K562 (cell line): Measurements from ENCODE around the gene GAP43. TPM values are rescaled to one million over a fixed set of nuclear protein-coding genes. Genes with fewer than 3 reads are reported as not detected.

Experiments used
- ATAC-seq: fragments of 200-7000 bp; cut with Tn5 transposase; 3 replicates; pipeline ENCODE4 v1.9.1; 2020; ENCODE audit warnings: moderate library complexity
- BruUV-seq: library from RNA; stranded (reverse); fragments of 400-500 nt; replicated peaks from 2 replicates; lab custom pipeline; 2021; lab: Mats Ljungman, UMichigan
- CTCF ChIA-PET: fragments of 300-600 bp; formaldehyde crosslinking; extraction: SDS; loops from one replicate; lab custom pipeline; 2021; ENCODE audit warnings: low intra/inter-chr PET ratio; lab: Yijun Ruan, JAX
- POLR2A ChIA-PET: fragments of 300-600, 350-650 bp; sonication (Branson Sonifier 250); formaldehyde crosslinking; extraction: SDS; loops from one replicate; lab custom pipeline; 2021; ENCODE audit warnings: antibody characterized with exemption, inconsistent platforms; lab: Yijun Ruan, JAX
- DNase-seq, 4 experiments: peaks; one replicate each; pipeline versions ENCODE4 v3.0.0 to v3.0.0-alpha.2; 2011 to 2018; ENCODE audit warnings: low spot score in 3 of 4, mixed read lengths in 3 of 4; ENCODE audit errors: extremely low read depth in 1 of 4
- FAIRE-seq: peaks from 2 replicates; lab custom pipeline; 2011; peaks lifted over from hg19 to GRCh38; lab: Jason Lieb, UNC
- H2AFZ ChIP-seq: 2 replicates; pipeline ENCODE4 v1.6.0; 2011; ENCODE audit warnings: low read depth, low read length, control low read depth, inconsistent platforms
- H3K27ac ChIP-seq: fragments of 200-600 bp; 3 replicates; pipeline ENCODE4 v1.8.0; 2011; ENCODE audit warnings: low read depth, mild to moderate bottlenecking, control low read depth, inconsistent platforms, low read length, moderate library complexity, mixed read lengths; ENCODE audit errors: extremely low read depth
- H3K27me3 ChIP-seq, 2 experiments: fragments of 300-600 bp in 1 of 2; 2 replicates in 1 of 2; 3 replicates in 1 of 2; pipeline versions ENCODE4 v1.6.0 to v1.8.0; 2011; ENCODE audit warnings: inconsistent platforms in 2 of 2, low read length in 2 of 2, mild to moderate bottlenecking in 1 of 2, mixed read lengths in 1 of 2, moderate library complexity in 1 of 2; ENCODE audit not compliant: control insufficient read depth in 2 of 2, insufficient read depth in 2 of 2
- H3K36me3 ChIP-seq: fragments of 300-600 bp; 3 replicates; pipeline ENCODE4 v1.8.0; 2011; ENCODE audit warnings: mild to moderate bottlenecking, low read length, inconsistent platforms; ENCODE audit not compliant: control insufficient read depth, insufficient read depth
- H3K4me1 ChIP-seq, 2 experiments: fragments of 200-600 bp in 1 of 2; replicated peaks in 1 of 2; 2 replicates in 1 of 2; 3 replicates in 1 of 2; pipeline versions ENCODE4 v1.5.1 to v1.8.0; 2011; ENCODE audit warnings: inconsistent platforms in 2 of 2, low read length in 2 of 2, mild to moderate bottlenecking in 1 of 2, mixed read lengths in 1 of 2, moderate library complexity in 1 of 2; ENCODE audit not compliant: control insufficient read depth in 2 of 2, insufficient read depth in 2 of 2
- H3K4me2 ChIP-seq: 2 replicates; pipeline ENCODE4 v1.6.1; 2011; ENCODE audit warnings: low read length, control low read depth, inconsistent platforms, mixed read lengths; ENCODE audit not compliant: insufficient read depth
- H3K4me3 ChIP-seq: fragments of 200-600 bp; sonication (generic), shearing (Covaris generic); 2 replicates; pipeline ENCODE4 v1.5.1; 2016; ENCODE audit warnings: control low read depth, inconsistent platforms
- H3K79me2 ChIP-seq: fragments of 200-600 bp; 3 replicates; pipeline ENCODE4 v1.8.0; 2011; ENCODE audit warnings: low read length, inconsistent platforms; ENCODE audit not compliant: control insufficient read depth, insufficient read depth
- H3K9ac ChIP-seq, 2 experiments: 2 replicates each; pipeline versions ENCODE4 v1.6.0 to v1.6.1; 2011; ENCODE audit warnings: low read depth in 2 of 2, low read length in 2 of 2, control low read depth in 1 of 2, inconsistent platforms in 1 of 2, mild to moderate bottlenecking in 1 of 2, mixed read lengths in 1 of 2; ENCODE audit not compliant: insufficient read depth in 1 of 2
- H3K9me1 ChIP-seq: one replicate; pipeline ENCODE4 v1.6.0; 2011; ENCODE audit warnings: inconsistent platforms, mild to moderate bottlenecking, low read length, moderate library complexity; ENCODE audit not compliant: control insufficient read depth, insufficient read depth
- H3K9me3 ChIP-seq: replicated peaks from 2 replicates; pipeline ENCODE4 v1.5.1; 2011; ENCODE audit warnings: low read depth, low read length, inconsistent platforms; ENCODE audit not compliant: control insufficient read depth, insufficient read depth
- H4K20me1 ChIP-seq: replicated peaks from 2 replicates; pipeline ENCODE4 v1.6.1; 2011; ENCODE audit warnings: low read length, inconsistent platforms, mixed read lengths; ENCODE audit not compliant: control insufficient read depth, insufficient read depth
- GMEB1 ChIP-seq: fragments of 250-450 bp; sonication (Bioruptor Pico); IDR thresholded peaks from 2 replicates; pipeline ENCODE4 v1.4.0; 2020; ENCODE audit warnings: mild to moderate bottlenecking
- PRMT5 ChIP-seq: sonication (generic); formaldehyde crosslinking; IDR thresholded peaks from 2 replicates; pipeline ENCODE4 v1.5.0; 2020; ENCODE audit warnings: missing genetic modification reagents
- ZNF316 ChIP-seq: fragments of 450-650 bp; IDR thresholded peaks from 2 replicates; pipeline ENCODE4 v1.6.1; 2016
- WGBS: fragments of 100-300 bp; shearing (Covaris generic); methylation state at CpG from one replicate; pipeline ENCODE4 v1.1.6; 2016; ENCODE audit warnings: low coverage, mixed read lengths; ENCODE audit not compliant: insufficient coverage; ENCODE audit errors: missing lambda C conversion rate; 5-methylcytosine and 5-hydroxymethylcytosine counted together
- in situ Hi-C: fragments of 300-500 bp; cut with MboI; formaldehyde crosslinking; loops from 4 replicates; pipeline ENCODE4 v1.15.0; 2018; ENCODE audit warnings: inconsistent platforms, mixed read lengths
- intact Hi-C: fragments of 100-400 bp; cut with micrococcal nuclease; formaldehyde crosslinking; loops from 2 replicates; pipeline ENCODE4 v1.14.2; 2022
- polyA plus RNA-seq, 8 experiments: library from polyadenylated mRNA; depleted of rRNA in 4 of 8; stranded (reverse) in 5 of 8; unstranded in 3 of 8; fragments of >200 nt; fragmentation: Nextera tagmentation in 2 of 8; fragmentation: Illumina TruSeq in 1 of 8; extraction: Ambion mirVana in 2 of 8; extraction: Trizol in 1 of 8; gene quantifications; 2 replicates each; pipeline versions ENCODE4 v1.2.1 to v1.2.3, GENCODE V29; 2011 to 2014; ENCODE audit warnings: inconsistent platforms in 1 of 8, missing spikeins in 1 of 8
- total RNA-seq, 7 experiments: library from RNA; depleted of rRNA in 6 of 7; stranded (reverse); fragments of >200 nt in 6 of 7; fragmentation: Illumina TruSeq in 2 of 7; extraction: Trizol in 2 of 7; gene quantifications; 2 replicates each; pipeline versions ENCODE4 v1.2.1 to v1.2.3, GENCODE V29; 2011 to 2021; ENCODE audit warnings: low replicate concordance in 1 of 7
- TF ChIP-seq, protein P1 (sequence below), 2 experiments: fragments of 450-650 bp in 1 of 2; sonication (generic) in 1 of 2; formaldehyde crosslinking in 1 of 2; IDR thresholded peaks; 2 replicates each; pipeline versions ENCODE4 v1.7.1 to v1.9.0; 2016 to 2022; ENCODE audit warnings: inconsistent platforms in 1 of 2, mild to moderate bottlenecking in 1 of 2, missing genetic modification reagents in 1 of 2

Gene GAP43
- total and polyA plus RNA-seq, 9 of the 15 experiments (the other 6 are each of a cell fraction or from before 2014, with no cell fraction given) = 0.04 to 0.11 (median 0.09) TPM; not detected in 6

DNA sequence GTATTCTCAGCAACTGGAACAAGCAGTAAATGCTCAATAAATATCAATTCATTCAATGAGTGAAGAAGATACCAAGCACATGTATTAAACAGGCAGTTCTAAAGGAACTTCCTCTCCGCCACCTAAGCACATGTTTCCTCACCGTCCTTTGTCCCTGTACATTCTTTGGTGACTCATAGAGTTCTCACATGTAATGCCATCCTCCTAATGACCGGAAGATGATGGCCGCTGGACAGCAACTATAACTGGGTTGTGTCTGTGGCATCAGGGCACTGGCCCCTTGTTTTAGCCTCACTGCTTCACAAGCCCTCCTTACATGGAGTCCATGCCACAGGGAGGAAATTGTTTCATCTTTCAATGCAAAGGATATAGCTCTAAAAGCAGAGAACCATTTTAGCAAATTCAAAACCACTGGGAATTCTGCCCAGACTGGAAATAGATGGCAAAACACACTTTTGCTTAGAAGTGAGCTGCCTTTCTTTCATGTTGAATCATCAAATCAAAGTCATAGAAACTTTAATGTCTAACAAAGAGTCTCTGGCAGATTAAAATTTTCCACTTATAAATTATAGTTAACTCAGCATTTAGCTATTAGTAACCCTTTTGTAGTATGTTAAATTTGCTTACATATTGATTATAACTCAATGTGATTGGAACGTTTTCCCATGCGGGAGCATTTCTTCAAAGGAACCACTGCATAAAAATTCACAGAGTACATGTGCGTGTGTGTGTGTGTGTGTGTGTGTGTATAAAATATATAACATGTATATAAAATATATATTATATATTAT is 74.1 kb downstream of the GAP43 start:
- no peak for FAIRE-seq
- Histone ChIP-seq H3K9ac (no peak overlapping the region), H4K20me1 (no peaks in the 10 kb centered on the region), H3K4me3 (no peak overlapping the region), H3K9me1 (no peaks in the 10 kb centered on the region), H3K27ac (no peak overlapping the region), H3K4me2 (no peak overlapping the region), H3K79me2 (no peaks in the 10 kb centered on the region)
- no TSS peak for BruUV-seq
- intact Hi-C loops = loop anchor here (10.0 kb wide), 2 partner anchors 73 to 873 kb away; partner anchors contain the start of gene GAP43
- WGBS = 50% methylated on average over 6 of the region's 7 CpGs
- ChIA-PET POLR2A (no interaction called here), CTCF (interaction anchor here (0.6 kb wide), 1 partner anchor 90 kb away, joined by 3 read pairs; no protein-coding TSS in a partner anchor)
- TF ChIP-seq ZNF316 (peak; percentile 31; the same call in 1 of the 2 replicates), PRMT5 (CRISPR knock-in tag) (no peak), GMEB1 (CRISPR knock-in tag) (no peak)
- TF ChIP-seq, protein P1, sequence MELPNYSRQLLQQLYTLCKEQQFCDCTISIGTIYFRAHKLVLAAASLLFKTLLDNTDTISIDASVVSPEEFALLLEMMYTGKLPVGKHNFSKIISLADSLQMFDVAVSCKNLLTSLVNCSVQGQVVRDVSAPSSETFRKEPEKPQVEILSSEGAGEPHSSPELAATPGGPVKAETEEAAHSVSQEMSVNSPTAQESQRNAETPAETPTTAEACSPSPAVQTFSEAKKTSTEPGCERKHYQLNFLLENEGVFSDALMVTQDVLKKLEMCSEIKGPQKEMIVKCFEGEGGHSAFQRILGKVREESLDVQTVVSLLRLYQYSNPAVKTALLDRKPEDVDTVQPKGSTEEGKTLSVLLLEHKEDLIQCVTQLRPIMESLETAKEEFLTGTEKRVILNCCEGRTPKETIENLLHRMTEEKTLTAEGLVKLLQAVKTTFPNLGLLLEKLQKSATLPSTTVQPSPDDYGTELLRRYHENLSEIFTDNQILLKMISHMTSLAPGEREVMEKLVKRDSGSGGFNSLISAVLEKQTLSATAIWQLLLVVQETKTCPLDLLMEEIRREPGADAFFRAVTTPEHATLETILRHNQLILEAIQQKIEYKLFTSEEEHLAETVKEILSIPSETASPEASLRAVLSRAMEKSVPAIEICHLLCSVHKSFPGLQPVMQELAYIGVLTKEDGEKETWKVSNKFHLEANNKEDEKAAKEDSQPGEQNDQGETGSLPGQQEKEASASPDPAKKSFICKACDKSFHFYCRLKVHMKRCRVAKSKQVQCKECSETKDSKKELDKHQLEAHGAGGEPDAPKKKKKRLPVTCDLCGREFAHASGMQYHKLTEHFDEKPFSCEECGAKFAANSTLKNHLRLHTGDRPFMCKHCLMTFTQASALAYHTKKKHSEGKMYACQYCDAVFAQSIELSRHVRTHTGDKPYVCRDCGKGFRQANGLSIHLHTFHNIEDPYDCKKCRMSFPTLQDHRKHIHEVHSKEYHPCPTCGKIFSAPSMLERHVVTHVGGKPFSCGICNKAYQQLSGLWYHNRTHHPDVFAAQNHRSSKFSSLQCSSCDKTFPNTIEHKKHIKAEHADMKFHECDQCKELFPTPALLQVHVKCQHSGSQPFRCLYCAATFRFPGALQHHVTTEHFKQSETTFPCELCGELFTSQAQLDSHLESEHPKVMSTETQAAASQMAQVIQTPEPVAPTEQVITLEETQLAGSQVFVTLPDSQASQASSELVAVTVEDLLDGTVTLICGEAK (IDR thresholded peaks at IDR 0.05) = no peak
- TF ChIP-seq, protein P1 (CRISPR knock-in tag; IDR thresholded peaks at IDR 0.05) = no peak
- TF ChIP-seq, all 486 proteins: peak for 1
- DNase-seq (no peak), ATAC-seq (no peak)
- in situ Hi-C loops = loop anchor here (25.0 kb wide), 1 partner anchor 485 kb away; no protein-coding TSS in a partner anchor
- no peak overlapping the region for H2AFZ ChIP-seq
- no peaks in the 10 kb centered on the region for H3K36me3 ChIP-seq
- H3K4me1 ChIP-seq = no peaks in the 10 kb centered on the region
- no peaks in the 10 kb centered on the region for H3K27me3 ChIP-seq
- H3K9me3 ChIP-seq = no peaks in the 10 kb centered on the region
